WTC11 (cell line): ENCODE results near the gene GAS5. TPM values are rescaled to one million over a fixed set of nuclear protein-coding genes. Genes with fewer than 3 reads are reported as not detected.
A peak's percentile ranks its signal among the peaks of the same experiment; 100 is the strongest.

Source experiments
- ATAC-seq: fragments of 200-7000 bp; cut with Tn5 transposase; 2 replicates; pipeline ENCODE4 v1.10.0; 2021; ENCODE audit warnings: mild to moderate bottlenecking, moderate library complexity
- CTCF ChIA-PET: fragments of 300-600 bp; sonication (Branson Sonifier 250); formaldehyde crosslinking; loops from one replicate; lab custom pipeline; 2021; ENCODE audit warnings: antibody characterized with exemption; lab: Charles Lee
- POLR2A ChIA-PET: fragments of 350-600 bp; sonication (Branson Sonifier 250); formaldehyde crosslinking; loops from one replicate; lab custom pipeline; 2021; ENCODE audit warnings: antibody characterized with exemption; lab: Charles Lee
- DNase-seq: peaks from one replicate; pipeline ENCODE4 v3.0.0; 2021; ENCODE audit warnings: low spot score
- H3K27ac Mint-ChIP-seq: 2 replicates; pipeline ENCODE4 v1.8.0; 2021; ENCODE audit warnings: mixed read lengths
- H3K27me3 Mint-ChIP-seq: 2 replicates; pipeline ENCODE4 v1.8.0; 2021; ENCODE audit warnings: low read depth, mild to moderate bottlenecking, moderate library complexity, mixed read lengths
- H3K36me3 Mint-ChIP-seq: 2 replicates; pipeline ENCODE4 v1.8.0; 2021; ENCODE audit warnings: mixed read lengths
- H3K4me1 Mint-ChIP-seq: 2 replicates; pipeline ENCODE4 v1.8.0; 2022; ENCODE audit warnings: mixed read lengths
- H3K4me3 Mint-ChIP-seq: 2 replicates; pipeline ENCODE4 v1.8.0; 2021; ENCODE audit warnings: mild to moderate bottlenecking, moderate library complexity, mixed read lengths
- H3K9me3 Mint-ChIP-seq: 2 replicates; pipeline ENCODE4 v1.8.0; 2021; ENCODE audit warnings: mixed read lengths
- ATF2 ChIP-seq: sonication (generic); formaldehyde crosslinking; IDR thresholded peaks from 2 replicates; pipeline ENCODE4 v1.8.1; 2022; ENCODE audit warnings: low read depth, missing genetic modification reagents, borderline replicate concordance
- CDX4 ChIP-seq: fragments of 250-450 bp; sonication (Bioruptor Pico); IDR thresholded peaks from 2 replicates; pipeline ENCODE4 v1.9.0; 2021; ENCODE audit warnings: moderate library complexity, mild to moderate bottlenecking, inconsistent platforms, borderline replicate concordance
- CREM ChIP-seq: sonication (generic); formaldehyde crosslinking; IDR thresholded peaks from 2 replicates; pipeline ENCODE4 v1.8.1; 2022; ENCODE audit warnings: mild to moderate bottlenecking, missing genetic modification reagents, moderate library complexity
- E2F4 ChIP-seq: sonication (generic); formaldehyde crosslinking; IDR thresholded peaks from 2 replicates; pipeline ENCODE4 v1.8.1; 2022; ENCODE audit warnings: low read depth, mild to moderate bottlenecking, moderate library complexity, missing genetic modification reagents, borderline replicate concordance
- EMX1 ChIP-seq: fragments of 250-450 bp; sonication (Bioruptor Pico); IDR thresholded peaks from 2 replicates; pipeline ENCODE4 v1.8.0; 2021; ENCODE audit warnings: mild to moderate bottlenecking
- FOXP4 ChIP-seq: sonication (generic); formaldehyde crosslinking; IDR thresholded peaks from 2 replicates; pipeline ENCODE4 v1.8.0; 2022; ENCODE audit warnings: mild to moderate bottlenecking, missing genetic modification reagents
- GABPB1 ChIP-seq: sonication (generic); formaldehyde crosslinking; IDR thresholded peaks from 2 replicates; pipeline ENCODE4 v1.8.1; 2023; ENCODE audit warnings: mild to moderate bottlenecking, missing genetic modification reagents
- IRF1 ChIP-seq: sonication (generic); formaldehyde crosslinking; IDR thresholded peaks from 2 replicates; pipeline ENCODE4 v1.8.0; 2023; ENCODE audit warnings: missing genetic modification reagents
- MYBL2 ChIP-seq: sonication (generic); formaldehyde crosslinking; IDR thresholded peaks from 2 replicates; pipeline ENCODE4 v1.8.1; 2023; ENCODE audit warnings: mild to moderate bottlenecking, moderate library complexity, missing genetic modification reagents
- NFE2L1 ChIP-seq: sonication (generic); formaldehyde crosslinking; IDR thresholded peaks from 2 replicates; pipeline ENCODE4 v1.8.1; 2023; ENCODE audit warnings: missing genetic modification reagents
- NFYB ChIP-seq: sonication (generic); formaldehyde crosslinking; conservative IDR thresholded peaks from 2 replicates; pipeline ENCODE4 v1.8.0; 2022; ENCODE audit warnings: low read depth, missing genetic modification reagents
- NR3C1 ChIP-seq: sonication (generic); formaldehyde crosslinking; conservative IDR thresholded peaks from 2 replicates; pipeline ENCODE4 v1.8.1; 2023; ENCODE audit warnings: low read depth, mild to moderate bottlenecking, missing genetic modification reagents
- RELA ChIP-seq: sonication (generic); formaldehyde crosslinking; IDR thresholded peaks from 2 replicates; pipeline ENCODE4 v1.8.1; 2022; ENCODE audit warnings: missing genetic modification reagents, mild to moderate bottlenecking, borderline replicate concordance
- SMAD3 ChIP-seq: sonication (generic); formaldehyde crosslinking; IDR thresholded peaks from 2 replicates; pipeline ENCODE4 v1.8.0; 2022; ENCODE audit warnings: missing genetic modification reagents, mild to moderate bottlenecking, borderline replicate concordance
- SOX15 ChIP-seq: fragments of 250-450 bp; sonication (Bioruptor Pico); IDR thresholded peaks from 2 replicates; pipeline ENCODE4 v1.9.0; 2021; ENCODE audit warnings: mild to moderate bottlenecking
- TEAD4 ChIP-seq: sonication (generic); formaldehyde crosslinking; IDR thresholded peaks from 2 replicates; pipeline ENCODE4 v1.8.0; 2022; ENCODE audit warnings: mild to moderate bottlenecking, missing genetic modification reagents
- ZNF232 ChIP-seq: sonication (generic); formaldehyde crosslinking; IDR thresholded peaks from 2 replicates; pipeline ENCODE4 v1.8.0; 2022; ENCODE audit warnings: mild to moderate bottlenecking, missing genetic modification reagents
- ZNF263 ChIP-seq: sonication (generic); formaldehyde crosslinking; IDR thresholded peaks from 2 replicates; pipeline ENCODE4 v1.8.1; 2022; ENCODE audit warnings: low read depth, mild to moderate bottlenecking, moderate library complexity, missing genetic modification reagents
- ZNF281 ChIP-seq: sonication (generic); formaldehyde crosslinking; IDR thresholded peaks from 2 replicates; pipeline ENCODE4 v1.8.0; 2023; ENCODE audit warnings: mild to moderate bottlenecking, missing genetic modification reagents
- ZNF416 ChIP-seq: fragments of 250-450 bp; sonication (Bioruptor Pico); IDR thresholded peaks from 2 replicates; pipeline ENCODE4 v1.9.0; 2021; ENCODE audit warnings: mild to moderate bottlenecking, inconsistent platforms
- ZNF423 ChIP-seq: fragments of 250-450 bp; sonication (Bioruptor Pico); IDR thresholded peaks from 2 replicates; pipeline ENCODE4 v2.1.2; 2022; ENCODE audit warnings: mild to moderate bottlenecking, moderate library complexity
- total RNA-seq: library from RNA; stranded (reverse); gene quantifications from 3 replicates; pipeline ENCODE4 v1.2.3, GENCODE V29; 2021

GAS5 gene
- total RNA-seq, 1 experiment from 2014 or later, result 818 TPM

- no peak for TF ChIP-seq ATF2
- no peak for TF ChIP-seq TEAD4 (CRISPR knock-in tag)
- peak; percentile 10; the same call in 1 of the 2 replicates for TF ChIP-seq NFE2L1 (CRISPR knock-in tag)
- peak; percentile 71; the same call in 1 of the 2 replicates for TF ChIP-seq SMAD3 (CRISPR knock-in tag)
- TF ChIP-seq CREM (CRISPR knock-in tag), result 0 out of 2 replicates have a peak, but pooled peaks have one; percentile 55
- TF ChIP-seq CDX4 (CRISPR knock-in tag), result no peak
- no peak for TF ChIP-seq RELA (CRISPR knock-in tag)
Measured at GRCh38 chr1:173867753-173868265, at the start of gene GAS5 (continued).

- Mint-ChIP-seq H3K4me3 (no peak within 1 kb of the TSS), H3K27me3 (no peaks in the 10 kb centered on the region), H3K4me1 (no peaks in the 10 kb centered on the region), H3K36me3 (no peaks in the 10 kb centered on the region), H3K9me3 (no peaks in the 10 kb centered on the region), H3K27ac (peak within 1 kb of the TSS; percentile 52; the same call in 1 of the 2 replicates)
- TF ChIP-seq IRF1 (CRISPR knock-in tag), result no peak
- TF ChIP-seq GABPB1, result peak; percentile 43; the same call in 1 of the 2 replicates
- no peak for ATAC-seq
- CTCF ChIA-PET, result no interaction called here
- POLR2A ChIA-PET, result no interaction called here
- DNase-seq, result no peak
Measured at GRCh38 chr1:173917149-173917548, 49.4 kb upstream of the GAS5 start, which contains the start of gene SERPINC1. Gene SERPINC1, minus strand, starts transcription at chr1:173917327. Its CDS starts 68 bp downstream, at chr1:173917259.

GRCh38 chr1:173916667-173917066 is 48.9 kb upstream of the GAS5 start:
- Mint-ChIP-seq H3K27me3 (no peaks in the 10 kb centered on the region), H3K4me3 (no peak overlapping the region), H3K9me3 (no peaks in the 10 kb centered on the region), H3K36me3 (no peaks in the 10 kb centered on the region), H3K27ac (no peak overlapping the region), H3K4me1 (no peaks in the 10 kb centered on the region)
- ChIA-PET CTCF (no interaction called here), POLR2A (no interaction called here)
- DNase-seq (no peak), ATAC-seq (no peak)
- no peak for TF ChIP-seq E2F4 (CRISPR knock-in tag)
- no peak for TF ChIP-seq ZNF281
- no peak for TF ChIP-seq EMX1
- TF ChIP-seq NFYB (CRISPR knock-in tag), result no peak
- no peak for TF ChIP-seq ZNF416 (CRISPR knock-in tag)
- no peak for TF ChIP-seq SOX15
- no peak for TF ChIP-seq FOXP4 (CRISPR knock-in tag)
- no peak for TF ChIP-seq ZNF423 (CRISPR knock-in tag)
- no peak for TF ChIP-seq ZNF232 (CRISPR knock-in tag)
- no peak for TF ChIP-seq ZNF263
- TF ChIP-seq CDX4 (CRISPR knock-in tag), result no peak
- TF ChIP-seq MYBL2 (CRISPR knock-in tag), result no peak
- no peak for TF ChIP-seq NR3C1 (CRISPR knock-in tag)
